ENCODE measurements around the gene SURF6. TPM values are rescaled to one million over a fixed set of nuclear protein-coding genes. Genes with fewer than 3 reads are reported as not detected.

Gene SURF6
- total RNA-seq, 1 experiment from 2014 or later: 21.2 TPM

DNA sequence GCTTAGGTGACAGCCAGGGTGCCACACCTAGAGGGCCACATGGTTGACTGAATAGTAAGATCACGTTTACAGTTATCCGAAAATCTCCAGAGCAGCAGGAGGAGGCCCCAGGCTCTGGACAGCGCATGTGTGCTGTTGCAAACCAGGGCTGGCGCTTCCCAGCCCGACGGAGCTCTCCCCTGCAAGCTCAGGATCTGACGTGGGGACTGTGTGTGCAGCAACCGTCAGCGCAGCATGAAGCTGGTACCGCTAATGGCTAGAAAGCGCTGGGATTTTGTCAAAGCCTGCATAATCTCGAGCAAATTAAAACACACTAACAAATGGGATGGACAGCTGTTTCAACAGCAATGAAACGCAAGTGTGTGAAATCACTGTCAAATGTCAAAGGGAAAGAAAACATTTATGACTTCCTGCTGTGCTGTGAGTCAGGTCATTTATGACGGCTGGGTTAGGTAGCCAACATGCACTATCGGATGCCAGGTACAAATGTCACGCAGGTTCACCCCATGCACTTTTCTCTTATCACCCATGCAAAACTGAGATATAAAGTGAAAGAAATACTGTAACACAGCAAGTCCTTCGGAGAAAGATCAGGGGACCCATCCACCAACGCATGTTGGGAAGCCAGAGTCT lies 32.4 kb upstream of the SURF6 start:
- ChIA-PET POLR2A (ENCODE audit: unreplicated experiment) (interaction anchor here (0.5 kb wide), 1 partner anchor 13 kb away, joined by 3 read pairs; no protein-coding TSS in a partner anchor), CTCF (no interaction called here)
- Histone ChIP-seq H3K36me3 (ENCODE audit: low read depth) (peaks cover 37% of the 10 kb centered on the region), H2AFZ (no peak overlapping the region), H4K20me1 (ENCODE audit: insufficient read depth) (peaks cover 97% of the 10 kb centered on the region), H3K27ac (no peak overlapping the region), H3F3A (ENCODE audit: insufficient read depth, low read depth) (peaks cover 11% of the 10 kb centered on the region; the same call in 1 of the 2 replicates), H3K4me1 (replicated peaks; ENCODE audit: insufficient read depth) (no peaks in the 10 kb centered on the region), H3K9me2 (ENCODE audit: insufficient read depth) (no peaks in the 10 kb centered on the region), H3K79me2 (ENCODE audit: low read depth) (peaks cover 65% of the 10 kb centered on the region), H3K27me3 (ENCODE audit: insufficient read depth, low read depth) (no peaks in the 10 kb centered on the region), H3K4me3 (no peak overlapping the region), H3K9me3 (ENCODE audit: insufficient read depth, low read depth) (no peaks in the 10 kb centered on the region), H3K4me2 (no peak overlapping the region)
- TF ChIP-seq, protein P1, sequence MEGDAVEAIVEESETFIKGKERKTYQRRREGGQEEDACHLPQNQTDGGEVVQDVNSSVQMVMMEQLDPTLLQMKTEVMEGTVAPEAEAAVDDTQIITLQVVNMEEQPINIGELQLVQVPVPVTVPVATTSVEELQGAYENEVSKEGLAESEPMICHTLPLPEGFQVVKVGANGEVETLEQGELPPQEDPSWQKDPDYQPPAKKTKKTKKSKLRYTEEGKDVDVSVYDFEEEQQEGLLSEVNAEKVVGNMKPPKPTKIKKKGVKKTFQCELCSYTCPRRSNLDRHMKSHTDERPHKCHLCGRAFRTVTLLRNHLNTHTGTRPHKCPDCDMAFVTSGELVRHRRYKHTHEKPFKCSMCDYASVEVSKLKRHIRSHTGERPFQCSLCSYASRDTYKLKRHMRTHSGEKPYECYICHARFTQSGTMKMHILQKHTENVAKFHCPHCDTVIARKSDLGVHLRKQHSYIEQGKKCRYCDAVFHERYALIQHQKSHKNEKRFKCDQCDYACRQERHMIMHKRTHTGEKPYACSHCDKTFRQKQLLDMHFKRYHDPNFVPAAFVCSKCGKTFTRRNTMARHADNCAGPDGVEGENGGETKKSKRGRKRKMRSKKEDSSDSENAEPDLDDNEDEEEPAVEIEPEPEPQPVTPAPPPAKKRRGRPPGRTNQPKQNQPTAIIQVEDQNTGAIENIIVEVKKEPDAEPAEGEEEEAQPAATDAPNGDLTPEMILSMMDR (conservative IDR thresholded peaks at IDR 0.05): no peak
- no peak for TF ChIP-seq EZH2 (IDR thresholded peaks at IDR 0.05; ENCODE audit: low read depth)
- intact Hi-C loops (cut with micrococcal nuclease; ENCODE audit: unreplicated experiment): no loop called here
- BruUV-seq (replicated peaks): no TSS peak
- no peak for DNase-seq

- DNase-seq: no peak
- peaks cover 35% of the 10 kb centered on the region for H3K36me3 ChIP-seq (ENCODE audit: low read depth)
- POLR2A ChIA-PET (ENCODE audit: unreplicated experiment): interaction anchor here (0.5 kb wide), 1 partner anchor 13 kb away, joined by 3 read pairs; no protein-coding TSS in a partner anchor
- H3K79me2 ChIP-seq (ENCODE audit: low read depth): peaks cover 59% of the 10 kb centered on the region
- CTCF ChIA-PET: no interaction called here
- no peaks in the 10 kb centered on the region for H3K9me3 ChIP-seq (ENCODE audit: insufficient read depth, low read depth)
- H2AFZ ChIP-seq: no peak overlapping the region
- no peaks in the 10 kb centered on the region for H3K4me1 ChIP-seq (replicated peaks; ENCODE audit: insufficient read depth)
- H3K4me2 ChIP-seq: no peak overlapping the region
- no TSS peak for BruUV-seq (replicated peaks)
- H4K20me1 ChIP-seq (ENCODE audit: insufficient read depth): peaks cover 97% of the 10 kb centered on the region
- H3F3A ChIP-seq (ENCODE audit: insufficient read depth, low read depth): peaks cover 17% of the 10 kb centered on the region; the same call in 1 of the 2 replicates
- H3K4me3 ChIP-seq: no peak overlapping the region
- H3K9me2 ChIP-seq (ENCODE audit: insufficient read depth): no peaks in the 10 kb centered on the region
- intact Hi-C loops (cut with micrococcal nuclease; ENCODE audit: unreplicated experiment): no loop called here
- TF ChIP-seq, protein P1 (conservative IDR thresholded peaks at IDR 0.05): no peak
- TF ChIP-seq EZH2 (IDR thresholded peaks at IDR 0.05; ENCODE audit: low read depth): no peak
- no peak overlapping the region for H3K27ac ChIP-seq
- no peaks in the 10 kb centered on the region for H3K27me3 ChIP-seq (ENCODE audit: insufficient read depth, low read depth)
Measured at GRCh38 chr9:133367778-133368177, 31.8 kb upstream of the SURF6 start.

DNA sequence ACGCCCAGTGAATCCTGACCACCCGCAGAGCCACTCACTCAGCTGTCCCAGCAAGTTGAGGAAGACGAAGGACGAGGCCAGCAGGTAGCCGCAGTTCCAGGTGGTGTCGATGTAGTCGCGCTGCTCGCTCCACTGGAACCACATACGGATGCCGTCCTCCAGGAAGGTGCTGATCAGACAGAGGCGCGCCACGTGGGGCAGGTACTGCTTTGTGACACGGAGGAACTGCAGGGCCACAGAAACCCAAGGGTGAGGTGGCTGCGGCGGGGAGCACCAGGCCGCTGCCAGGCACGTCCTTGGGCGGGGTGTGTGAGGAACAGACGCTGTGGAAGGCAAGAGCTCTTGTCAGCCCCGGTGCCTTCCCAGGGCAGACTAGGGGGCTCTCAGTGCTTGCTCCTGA lies 31.2 kb upstream of the SURF6 start:
- Histone ChIP-seq H3K9me3 (ENCODE audit: insufficient read depth, low read depth) (no peaks in the 10 kb centered on the region), H3K27ac (no peak overlapping the region), H3F3A (ENCODE audit: insufficient read depth, low read depth) (peaks cover 21% of the 10 kb centered on the region; the same call in 1 of the 2 replicates), H3K4me3 (no peak overlapping the region), H3K27me3 (ENCODE audit: insufficient read depth, low read depth) (no peaks in the 10 kb centered on the region), H2AFZ (no peak overlapping the region), H3K79me2 (ENCODE audit: low read depth) (peaks cover 53% of the 10 kb centered on the region), H3K9me2 (ENCODE audit: insufficient read depth) (no peaks in the 10 kb centered on the region), H4K20me1 (ENCODE audit: insufficient read depth) (peaks cover 96% of the 10 kb centered on the region), H3K36me3 (ENCODE audit: low read depth) (peaks cover 32% of the 10 kb centered on the region), H3K4me1 (replicated peaks; ENCODE audit: insufficient read depth) (no peaks in the 10 kb centered on the region), H3K4me2 (no peak overlapping the region)
- no peak for TF ChIP-seq EZH2 (IDR thresholded peaks at IDR 0.05; ENCODE audit: low read depth)
- TF ChIP-seq, protein P1 (conservative IDR thresholded peaks at IDR 0.05): no peak
- ChIA-PET POLR2A (ENCODE audit: unreplicated experiment) (no interaction called here), CTCF (no interaction called here)
- intact Hi-C loops (cut with micrococcal nuclease; ENCODE audit: unreplicated experiment): no loop called here
- BruUV-seq (replicated peaks): no TSS peak
- DNase-seq: no peak
